GM12872 (cell line): ENCODE results near the gene DENND1B.

Experiments used
- TF ChIP-seq, protein P1 (sequence below): IDR thresholded peaks from 3 replicates; pipeline ENCODE4 v1.5.1; 2011; ENCODE audit warnings: low read depth, mild to moderate bottlenecking, low read length, moderate library complexity; ENCODE audit not compliant: insufficient read depth

DENND1B gene

DNA sequence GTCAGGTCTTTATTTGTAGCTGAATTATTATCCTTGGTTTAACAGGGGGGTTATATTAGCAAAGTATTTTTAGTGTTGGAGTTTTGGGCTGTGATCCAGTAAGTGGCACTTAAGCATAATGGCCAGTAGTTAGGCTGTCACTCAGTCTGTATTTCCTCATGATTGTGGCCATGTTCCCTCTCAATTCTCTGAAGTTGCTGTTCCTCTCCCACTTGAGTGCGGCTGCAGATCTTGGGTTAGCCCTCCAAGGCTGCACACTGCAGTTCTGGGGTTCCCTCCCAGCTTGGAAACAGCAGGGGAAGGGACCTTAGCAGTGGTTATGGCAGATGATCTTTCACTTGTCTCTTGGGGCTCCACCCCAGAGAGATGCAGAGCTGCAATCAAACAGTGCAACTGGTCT lies 23.2 kb upstream of the DENND1B start:
- TF ChIP-seq, protein P1, sequence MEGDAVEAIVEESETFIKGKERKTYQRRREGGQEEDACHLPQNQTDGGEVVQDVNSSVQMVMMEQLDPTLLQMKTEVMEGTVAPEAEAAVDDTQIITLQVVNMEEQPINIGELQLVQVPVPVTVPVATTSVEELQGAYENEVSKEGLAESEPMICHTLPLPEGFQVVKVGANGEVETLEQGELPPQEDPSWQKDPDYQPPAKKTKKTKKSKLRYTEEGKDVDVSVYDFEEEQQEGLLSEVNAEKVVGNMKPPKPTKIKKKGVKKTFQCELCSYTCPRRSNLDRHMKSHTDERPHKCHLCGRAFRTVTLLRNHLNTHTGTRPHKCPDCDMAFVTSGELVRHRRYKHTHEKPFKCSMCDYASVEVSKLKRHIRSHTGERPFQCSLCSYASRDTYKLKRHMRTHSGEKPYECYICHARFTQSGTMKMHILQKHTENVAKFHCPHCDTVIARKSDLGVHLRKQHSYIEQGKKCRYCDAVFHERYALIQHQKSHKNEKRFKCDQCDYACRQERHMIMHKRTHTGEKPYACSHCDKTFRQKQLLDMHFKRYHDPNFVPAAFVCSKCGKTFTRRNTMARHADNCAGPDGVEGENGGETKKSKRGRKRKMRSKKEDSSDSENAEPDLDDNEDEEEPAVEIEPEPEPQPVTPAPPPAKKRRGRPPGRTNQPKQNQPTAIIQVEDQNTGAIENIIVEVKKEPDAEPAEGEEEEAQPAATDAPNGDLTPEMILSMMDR = no peak

DNA sequence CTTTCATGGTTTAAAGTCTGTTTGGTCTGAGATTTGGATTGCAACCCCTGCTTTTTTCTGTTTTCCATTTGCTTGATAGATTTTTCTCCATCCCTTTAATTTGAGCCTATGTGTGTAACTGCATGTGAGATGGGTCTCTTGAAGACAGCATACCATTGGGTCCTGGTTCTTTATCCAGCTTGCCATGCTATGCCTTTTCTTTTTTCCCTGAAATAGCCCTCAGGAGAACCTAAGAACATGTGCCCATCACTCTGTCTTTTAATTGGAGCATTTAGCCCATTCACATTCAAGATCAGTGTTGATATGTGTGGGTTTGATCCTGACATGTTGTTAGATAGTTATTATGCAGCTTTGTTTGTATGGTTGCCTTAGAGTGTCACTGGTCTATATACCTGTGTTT lies 21.7 kb upstream of the DENND1B start:
- TF ChIP-seq, protein P1 = no peak

DNA sequence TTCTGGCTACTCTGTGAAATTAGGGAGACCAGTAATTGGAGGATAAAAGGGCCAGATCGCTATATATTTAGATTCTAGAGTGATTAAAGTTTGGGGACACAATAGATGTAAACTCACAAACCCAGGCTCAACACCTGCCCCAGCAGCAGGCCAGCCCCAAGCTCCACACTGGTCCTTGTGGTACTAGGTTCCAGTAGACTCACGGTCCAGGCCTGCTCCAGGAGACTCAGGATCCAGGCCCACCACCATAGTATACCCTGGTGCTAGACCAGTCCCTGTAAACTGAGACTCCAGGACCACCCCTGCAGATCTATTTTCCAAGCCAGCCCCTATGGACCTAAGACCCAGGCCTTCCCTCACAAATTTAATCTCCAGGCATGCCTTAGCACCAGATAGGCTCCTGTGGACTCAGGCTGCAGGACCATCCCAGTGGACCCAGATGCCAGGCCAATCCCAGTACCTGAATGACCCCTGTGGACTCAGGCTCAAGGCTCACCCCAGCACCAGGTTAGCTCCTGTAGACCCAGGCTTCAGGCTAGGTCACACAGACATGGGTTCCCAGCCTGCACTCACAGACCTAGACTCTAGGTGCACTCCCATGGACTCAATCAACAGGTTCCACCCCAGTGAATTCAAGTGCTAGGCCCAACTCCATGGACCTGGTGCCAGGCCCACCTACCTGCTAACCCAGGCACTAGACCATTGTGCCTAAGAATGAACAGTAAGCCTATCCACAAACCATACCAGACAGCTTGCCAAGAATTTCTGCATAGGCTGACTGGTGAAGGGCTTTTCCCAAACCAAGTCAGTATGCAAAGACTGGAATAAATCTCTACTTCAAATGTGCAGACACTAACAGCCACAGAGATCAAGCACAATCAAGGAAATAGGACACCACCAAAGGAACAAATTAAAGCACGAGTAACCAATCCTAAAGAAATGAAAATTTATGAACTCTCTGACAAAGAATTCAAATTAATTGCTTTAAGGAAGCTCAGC lies 13.8 kb upstream of the DENND1B start:
- TF ChIP-seq, protein P1 = no peak

DNA sequence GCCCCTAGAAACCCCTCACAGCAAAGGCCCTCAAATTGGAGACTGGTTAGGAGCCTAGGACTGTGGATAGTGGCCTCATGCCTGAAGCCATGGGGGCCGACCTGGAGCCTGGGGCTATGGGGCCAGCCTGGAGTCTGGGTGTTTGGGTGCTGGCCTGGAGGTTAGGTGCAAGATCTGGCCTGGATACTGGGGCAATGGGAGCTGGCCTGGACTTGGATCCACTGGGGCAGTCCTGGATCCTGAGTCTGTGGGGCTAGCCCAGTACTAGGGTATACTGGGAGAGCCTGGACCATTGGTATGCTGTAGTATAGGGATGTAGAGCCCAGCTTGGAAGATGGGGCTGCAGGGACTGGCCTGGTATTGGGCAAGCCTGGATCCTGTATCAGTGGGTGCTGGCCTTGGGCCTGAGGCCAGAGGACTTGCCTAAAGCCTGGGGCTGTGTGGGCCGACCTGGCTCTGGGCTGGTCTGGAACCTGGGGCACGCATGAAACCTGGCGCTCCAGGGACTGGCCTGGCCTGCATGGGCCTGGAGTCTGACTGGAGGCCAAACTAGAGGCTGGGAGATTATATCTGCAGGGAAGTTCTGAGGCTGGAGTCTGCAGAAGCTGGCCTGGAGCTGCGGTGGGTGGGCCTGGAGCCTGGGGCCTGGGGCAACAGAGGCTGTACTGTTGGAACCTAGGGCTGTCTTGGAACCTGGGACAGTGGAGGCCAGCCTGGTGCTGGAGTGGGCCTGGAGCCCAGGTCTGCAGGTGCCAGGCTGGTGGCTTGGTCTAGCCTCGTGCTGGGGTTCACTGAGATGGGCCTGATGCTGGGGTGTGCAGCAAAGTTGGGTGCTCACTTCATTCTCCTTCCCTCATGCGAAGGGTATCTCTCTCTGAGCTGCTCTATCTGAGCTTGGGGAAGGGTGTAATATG lies 12.6 kb upstream of the DENND1B start:
- TF ChIP-seq, protein P1 = no peak

DNA sequence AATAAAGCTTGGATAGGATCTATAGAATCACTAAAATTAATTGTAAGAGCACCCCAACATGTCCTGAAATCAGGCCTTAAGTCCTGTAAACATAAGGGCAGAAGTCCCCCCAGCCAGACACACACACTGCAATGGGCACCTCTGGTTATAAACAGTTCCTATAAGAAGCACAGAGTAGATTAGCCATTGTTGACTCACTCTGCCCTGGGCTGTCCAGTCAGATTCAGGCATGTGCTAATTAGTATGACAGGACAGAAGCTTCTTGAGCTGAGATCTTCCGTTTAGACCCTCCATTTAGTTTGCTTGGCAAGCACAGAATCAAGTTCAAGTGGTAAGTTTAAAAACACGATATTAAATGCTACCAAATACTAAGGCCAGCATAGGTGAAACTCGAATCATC lies 11.8 kb upstream of the DENND1B start:
- TF ChIP-seq, protein P1 = no peak

DNA sequence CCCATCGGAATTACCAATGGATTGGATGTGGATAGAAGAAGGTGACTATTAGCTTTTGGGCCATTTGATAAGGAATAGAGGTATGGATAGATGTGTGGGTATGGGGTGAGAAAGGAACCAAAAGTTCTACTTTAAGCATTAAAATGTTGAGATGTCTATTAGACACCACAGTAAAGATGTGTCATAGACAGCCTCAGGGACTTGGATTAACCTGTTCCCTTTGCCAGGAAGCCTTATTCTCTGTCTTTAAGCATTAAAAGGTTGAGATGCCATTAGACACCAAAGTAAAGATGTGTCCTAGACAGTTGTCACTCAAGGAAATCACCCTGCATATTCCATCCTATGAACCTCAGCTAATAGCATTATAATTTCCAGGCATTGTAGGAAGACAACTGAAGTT lies 11.0 kb upstream of the DENND1B start:
- TF ChIP-seq, protein P1 = no peak

DNA sequence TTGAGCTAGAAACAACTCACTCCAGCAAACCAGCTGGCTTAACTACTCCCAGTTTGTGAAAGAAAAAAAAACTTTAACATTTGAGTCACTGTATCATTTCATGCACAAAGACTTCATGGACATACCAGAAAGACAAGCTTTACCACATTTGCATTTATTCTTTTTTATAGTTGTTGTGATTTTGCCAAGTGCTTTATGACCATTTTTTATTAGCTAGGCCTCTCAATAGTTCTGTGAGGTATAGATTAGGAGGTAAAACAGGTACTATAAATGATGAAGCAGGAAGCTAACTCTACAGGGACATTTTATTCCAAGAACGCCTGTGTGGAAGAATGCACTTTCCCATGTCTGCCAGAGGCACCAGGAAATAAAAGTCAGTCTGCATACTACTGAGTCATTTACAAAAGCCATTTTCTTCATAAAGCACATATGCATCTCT lies 8.2 kb upstream of the DENND1B start:
- TF ChIP-seq, protein P1 = no peak
